Adrenal gland (tissue), 12 donors: ENCODE measurements around the gene GATA5. TPM values are rescaled to one million over a fixed set of nuclear protein-coding genes. Genes with fewer than 3 reads are reported as not detected.

Experiments used
- DNase-seq, 7 donors: peaks; one replicate each; pipeline ENCODE4 v3.0.0-alpha.2; 2019 to 2020
- H3K27ac ChIP-seq, 5 donors: fragments of 200-600 bp; sonication (generic) in 4 of 5; 1 replicate in 3 of 5; 2 replicates in 2 of 5; pipeline versions ENCODE4 v1.5.1 to v1.8.0; 2016 to 2020; ENCODE audit warnings: mild to moderate bottlenecking in 1 of 5
- H3K27me3 ChIP-seq: fragments of 200-600 bp; 2 replicates; pipeline ENCODE4 v1.8.0; 2021
- H3K36me3 ChIP-seq, 2 donors: fragments of 200-600 bp; replicated peaks in 1 of 2; 1 replicate in 1 of 2; 2 replicates in 1 of 2; pipeline versions ENCODE4 v1.5.1 to v1.8.0; 2018 to 2022
- H3K4me1 ChIP-seq, 2 donors: fragments of 200-600 bp; replicated peaks in 1 of 2; 1 replicate in 1 of 2; 2 replicates in 1 of 2; pipeline versions ENCODE4 v1.5.1 to v1.8.0; 2018 to 2021
- H3K4me3 ChIP-seq, 4 donors: fragments of 200-600 bp; sonication (generic) in 3 of 4; one replicate each; pipeline ENCODE4 v1.5.1; 2016 to 2018
- H3K9me3 ChIP-seq, 3 donors: fragments of 200-600 bp; sonication (generic) in 1 of 3; replicated peaks in 1 of 3; 1 replicate in 2 of 3; 2 replicates in 1 of 3; pipeline versions ENCODE4 v1.5.1 to v1.8.0; 2016 to 2021
- CTCF ChIP-seq, 6 experiments: fragments of 450-650 bp in 4 of 6; fragments of 200-600 bp in 2 of 6; sonication (generic) in 1 of 6; IDR thresholded peaks; 1 replicate in 5 of 6; 2 replicates in 1 of 6; pipeline versions ENCODE4 v1.5.1 to v1.8.0; 2016 to 2021; ENCODE audit warnings: antibody characterized with exemption in 6 of 6, mild to moderate bottlenecking in 2 of 6, moderate library complexity in 1 of 6
- POLR2A ChIP-seq, 2 donors: fragments of 450-650 bp; IDR thresholded peaks; one replicate each; pipeline ENCODE4 v1.6.1; 2017; ENCODE audit warnings: antibody characterized with exemption in 2 of 2, mild to moderate bottlenecking in 2 of 2, moderate library complexity in 1 of 2
- WGBS, 4 donors: extraction: QIAGEN DNeasy Blood & Tissue Kit in 2 of 4; methylation state at CpG; one replicate each; pipeline versions ENCODE4 v1.1.5 to v1.1.7; 2013 to 2017; 5-methylcytosine and 5-hydroxymethylcytosine counted together
- intact Hi-C, 2 donors: fragments of 100-400 bp; cut with DNase I; formaldehyde crosslinking; loops; one replicate each; pipeline versions ENCODE4 v1.14.1 to v1.15.0; 2022 to 2023
- polyA plus RNA-seq, 3 donors: library from polyadenylated mRNA; stranded (reverse); fragments of 200-250 nt in 2 of 3; fragments of 350-450 nt in 1 of 3; fragmentation: Illumina TruSeq in 1 of 3; extraction: RNeasy Lipid Tissue Mini Kit (QIAGEN cat#74804) in 1 of 3; gene quantifications; one replicate each; pipeline ENCODE4 v1.2.3, GENCODE V29; 2013 to 2014
- total RNA-seq, 9 donors: library from RNA; depleted of rRNA in 4 of 9; stranded (reverse); fragments of >200 nt in 4 of 9; fragments of 120-200 nt in 1 of 9; fragmentation: NEBNext Ultra II Directional in 1 of 9; extraction: Animal tissue kit (Norgen Biotek cat#: 25700) in 1 of 9; gene quantifications; one replicate each; pipeline versions ENCODE4 v1.1.0 to v1.2.4, GENCODE V29; 2013 to 2023
- donor health status: healthy with polysubstance abuse.
- donor health status: Bipolar disorder and iron deficiency.
- donor health status: DM: yes; HTN: yes; CAD: no.
- donor health status: DM: no; HTN: no; CAD: no.
- donor health status: DM: no; HTN: no; CAD: no.
- donor health status: DM: yes; HTN: yes; CAD: no.

The GATA5 gene
- total and polyA plus RNA-seq, 12 donors = 0.67 to 12.0 (median 5.7) TPM

GRCh38 chr20:62425281-62426058 is 50.3 kb downstream of the GATA5 start:
- Histone ChIP-seq H3K4me1 (no peaks in the 10 kb centered on the region), H3K27me3 (no peaks in the 10 kb centered on the region), H3K4me3 (no peak overlapping the region), H3K27ac (no peak overlapping the region), H3K9me3 (no peaks in the 10 kb centered on the region), H3K36me3 (no peaks in the 10 kb centered on the region)
- 79 to 88% (median 84%) methylated on average over 2 to 21 of the region's 21 CpGs for WGBS, 4 donors
- intact Hi-C loops = loop anchor here in 1 of 2 donors (5.0 kb wide), 1 partner anchor 187 kb away; no protein-coding TSS in a partner anchor
- no peak for TF ChIP-seq POLR2A (IDR thresholded peaks at IDR 0.05)
- TF ChIP-seq CTCF (IDR thresholded peaks at IDR 0.05) = no peak
- DNase-seq = no peak

GRCh38 chr20:62424249-62425107 is 51.3 kb downstream of the GATA5 start:
- Histone ChIP-seq H3K27me3 (no peaks in the 10 kb centered on the region), H3K9me3 (no peaks in the 10 kb centered on the region), H3K4me3 (no peak overlapping the region), H3K36me3 (no peaks in the 10 kb centered on the region), H3K27ac (no peak overlapping the region), H3K4me1 (no peaks in the 10 kb centered on the region)
- DNase-seq = no peak
- intact Hi-C loops = loop anchor here in 1 of 2 donors (5.0 kb wide), 1 partner anchor 188 kb away; no protein-coding TSS in a partner anchor
- WGBS, 4 donors = 62 to 90% (median 69%) methylated on average over 2 to 23 of the region's 23 CpGs
- TF ChIP-seq POLR2A (IDR thresholded peaks at IDR 0.05) (no peak), CTCF (IDR thresholded peaks at IDR 0.05) (no peak)

- TF ChIP-seq CTCF (IDR thresholded peaks at IDR 0.05) (no peak), POLR2A (IDR thresholded peaks at IDR 0.05) (no peak)
- Histone ChIP-seq H3K36me3 (no peaks in the 10 kb centered on the region), H3K27ac (no peak overlapping the region), H3K9me3 (no peaks in the 10 kb centered on the region), H3K4me1 (no peaks in the 10 kb centered on the region), H3K4me3 (no peak overlapping the region), H3K27me3 (no peaks in the 10 kb centered on the region)
- 45 to 53% (median 48%) methylated on average over 6 to 10 of the region's 10 CpGs for WGBS, 4 donors
- intact Hi-C loops = no loop called here
- no peak for DNase-seq
Measured at GRCh38 chr20:62423326-62423706, 52.5 kb downstream of the GATA5 start.

- H3K4me3 ChIP-seq = no peak overlapping the region
- TF ChIP-seq POLR2A (IDR thresholded peaks at IDR 0.05) (no peak), CTCF (IDR thresholded peaks at IDR 0.05) (no peak)
- H3K27ac ChIP-seq = no peak overlapping the region
- WGBS, 4 donors = 78 to 85% (median 80%) methylated on average over 16 to 20 of the region's 20 CpGs
- no peaks in the 10 kb centered on the region for H3K9me3 ChIP-seq
- no peaks in the 10 kb centered on the region for H3K4me1 ChIP-seq
- H3K36me3 ChIP-seq = no peaks in the 10 kb centered on the region
- intact Hi-C loops = no loop called here
- H3K27me3 ChIP-seq = no peaks in the 10 kb centered on the region
- no peak for DNase-seq
Measured at GRCh38 chr20:62422636-62423325, 53.0 kb downstream of the GATA5 start.
